GM21529 (cell line): ENCODE data around the gene SYNPR.
"Not testable (repeated sequence)": the region's sequence is repeated elsewhere in the genome, so short reads cannot be mapped to it uniquely, and the experiment has no call there.

Experiments
- ATAC-seq: cut with Tn5 transposase; IDR thresholded peaks from one replicate; pipeline ENCODE4 v1.9.1; 2021; ENCODE audit not compliant: unreplicated experiment

Gene SYNPR

GRCh38 chr3:63278171-63279004 lies at the start of gene SYNPR:
TSS of gene SYNPR (plus strand) at chr3:63278308.
- ATAC-seq: no peak

GRCh38 chr3:63228677-63229076 lies 49.4 kb upstream of the SYNPR start:
- ATAC-seq: peak; percentile 74

- no peak for ATAC-seq
Observed at GRCh38 chr3:63230146-63230545, 48.0 kb upstream of the SYNPR start.

GRCh38 chr3:63231643-63232042 lies 46.5 kb upstream of the SYNPR start:
- ATAC-seq: no peak

- no peak for ATAC-seq
Observed at GRCh38 chr3:63232764-63233396, 45.2 kb upstream of the SYNPR start.

- ATAC-seq: no peak
Observed at GRCh38 chr3:63240381-63240902, 37.7 kb upstream of the SYNPR start.

GRCh38 chr3:63242124-63242523 lies 36.0 kb upstream of the SYNPR start:
- no peak for ATAC-seq

- no peak for ATAC-seq
Observed at GRCh38 chr3:63244486-63244885, 33.6 kb upstream of the SYNPR start.

- ATAC-seq: no peak
Observed at GRCh38 chr3:63245726-63246241, 32.3 kb upstream of the SYNPR start.

- no peak for ATAC-seq
Observed at GRCh38 chr3:63248015-63248414, 30.1 kb upstream of the SYNPR start.

- ATAC-seq: no peak
Observed at GRCh38 chr3:63251499-63251898, 26.6 kb upstream of the SYNPR start.

- not testable (repeated sequence) for ATAC-seq
Observed at GRCh38 chr3:63255819-63256218, 22.3 kb upstream of the SYNPR start.

- no peak for ATAC-seq
Observed at GRCh38 chr3:63264716-63265115, 13.4 kb upstream of the SYNPR start.

- no peak for ATAC-seq
Observed at GRCh38 chr3:63274359-63274758, 3.7 kb upstream of the SYNPR start.

GRCh38 chr3:63279005-63279841 lies 1.1 kb downstream of the SYNPR start:
- no peak for ATAC-seq

GRCh38 chr3:63287610-63288009 lies 9.5 kb downstream of the SYNPR start:
- ATAC-seq: no peak

- no peak for ATAC-seq
Observed at GRCh38 chr3:63290686-63291085, 12.6 kb downstream of the SYNPR start.

- no peak for ATAC-seq
Observed at GRCh38 chr3:63294332-63294731, 16.2 kb downstream of the SYNPR start.

- no peak for ATAC-seq
Observed at GRCh38 chr3:63295356-63295755, 17.2 kb downstream of the SYNPR start.

GRCh38 chr3:63295806-63296205 lies 17.7 kb downstream of the SYNPR start:
- ATAC-seq: no peak

GRCh38 chr3:63296249-63296648 lies 18.1 kb downstream of the SYNPR start:
- no peak for ATAC-seq
